Measurements from ENCODE around the gene SNX19.

- TF ChIP-seq CTCF (IDR thresholded peaks at IDR 0.05) (no peak), POLR2A (IDR thresholded peaks at IDR 0.05) (no peak)
Observed at GRCh38 chr11:130891326-130891725, 25.0 kb downstream of the SNX19 start.

Data from adrenal gland (tissue), 5 donors.